Stimulated activated CD4-positive, alpha-beta T cell treated with anti-CD3 and anti-CD28 coated beads, TNF-alpha, amount 100 ng/mL, for 4 hours (primary cell): ENCODE measurements around the gene KRT15.
A peak's percentile ranks its signal among the peaks of the same experiment; 100 is the strongest.

Source experiments
- DNase-seq, 3 experiments: peaks; one replicate each; pipeline ENCODE4 v3.0.0-alpha.2; 2020; ENCODE audit warnings: low read depth in 3 of 3

KRT15 gene

DNA sequence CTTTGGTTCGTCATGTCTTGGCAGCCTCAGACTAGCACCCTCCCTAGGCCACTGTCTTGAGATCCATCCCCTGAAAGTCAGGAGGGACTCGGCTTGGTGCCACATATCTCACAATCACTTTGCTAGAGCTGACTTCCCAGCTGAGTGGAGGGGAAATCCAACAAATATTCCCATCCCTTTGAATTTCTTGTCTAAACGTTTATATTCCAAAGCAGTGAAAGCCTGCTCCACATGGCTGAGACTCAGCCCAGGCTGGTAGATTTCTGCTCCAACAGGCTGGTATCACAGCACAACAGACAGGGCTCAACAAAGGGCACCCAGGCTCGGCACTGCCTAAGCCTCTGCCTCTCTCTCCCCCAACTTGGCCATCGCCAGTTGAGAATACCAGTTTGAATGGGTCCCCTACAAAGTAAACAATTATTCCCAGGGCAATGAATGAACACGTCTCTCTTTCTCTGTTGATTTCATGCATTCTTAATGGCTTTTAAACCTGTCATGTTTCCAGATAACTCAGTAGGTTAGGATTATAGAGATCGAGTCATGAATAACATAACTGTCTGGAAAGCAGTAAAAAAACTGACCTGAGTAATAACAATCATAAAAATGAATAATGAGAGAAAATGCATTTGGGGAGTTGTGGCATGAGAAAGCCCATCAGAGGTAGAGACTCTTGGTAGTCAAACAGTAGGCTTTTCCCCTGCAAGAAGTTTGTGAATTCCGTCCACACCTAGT is 14.3 kb downstream of the KRT15 start:
- DNase-seq: no peak

GRCh38 chr17:41503202-41503601 is 15.5 kb downstream of the KRT15 start:
- DNase-seq: no peak

DNA sequence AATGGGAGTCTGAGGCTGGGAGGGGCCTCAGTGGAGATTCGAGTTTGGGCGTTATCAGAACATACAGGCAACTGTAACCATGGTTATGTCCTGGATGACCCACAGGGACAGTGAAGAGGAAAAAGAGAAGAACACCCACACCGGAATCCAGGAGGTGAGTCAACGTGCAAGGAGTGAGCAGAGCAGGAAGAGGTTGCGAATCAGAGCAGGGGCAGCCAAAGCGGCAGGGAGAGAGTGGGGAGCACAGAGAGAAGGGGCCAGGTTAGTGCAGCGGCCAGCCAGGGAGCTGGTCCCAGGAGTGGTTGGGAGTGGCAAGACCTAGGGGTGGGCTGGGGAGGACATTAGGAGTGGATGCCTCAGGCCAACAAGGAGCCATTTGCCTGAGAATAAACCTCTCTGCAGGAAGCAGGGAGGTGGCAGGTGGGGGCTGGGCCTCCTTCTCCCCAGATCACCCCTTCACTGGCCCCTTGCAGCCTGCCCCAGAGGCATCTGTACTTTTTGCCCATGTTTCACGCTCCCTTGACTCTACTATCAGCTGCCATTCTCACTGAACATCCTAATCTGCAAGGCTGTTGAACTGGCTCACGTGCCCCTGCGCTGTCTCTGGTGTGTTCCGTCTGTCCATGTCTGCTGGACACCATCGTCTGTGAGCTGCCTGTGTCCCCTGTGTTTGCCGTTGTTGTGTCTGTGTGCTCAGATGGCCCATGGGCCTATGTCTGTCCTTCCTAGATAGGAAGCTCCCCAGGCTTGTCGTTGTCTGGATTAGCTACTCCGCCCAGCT is 18.4 kb downstream of the KRT15 start:
- DNase-seq: no peak

- no peak for DNase-seq
These were observed 19.0 kb downstream of the KRT15 start for GRCh38 chr17:41499714-41500113.

GRCh38 chr17:41498276-41498675 is 20.4 kb downstream of the KRT15 start:
- no peak for DNase-seq

GRCh38 chr17:41496803-41497484 is 21.7 kb downstream of the KRT15 start:
- peak; percentile 5 to 13 (median 12) for DNase-seq

DNA sequence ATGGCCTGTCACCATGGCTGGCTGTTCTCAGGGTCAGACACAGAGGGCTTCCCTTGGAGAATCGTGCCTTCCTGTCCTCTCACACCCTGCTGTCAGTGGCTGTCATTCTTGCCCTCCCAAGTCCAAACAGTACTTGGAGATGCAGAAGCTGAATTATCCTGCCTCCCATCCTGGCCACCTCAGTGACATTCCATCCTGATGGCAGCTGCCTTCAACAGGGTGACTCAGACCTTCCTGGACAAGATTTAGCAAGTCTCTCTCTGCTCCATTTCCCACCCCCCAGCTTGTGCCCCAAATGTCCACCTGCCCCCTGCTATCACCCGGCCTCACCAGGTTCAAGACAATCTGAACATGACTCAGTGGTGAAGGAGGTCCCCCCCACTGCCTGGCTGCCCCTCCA is 24.2 kb downstream of the KRT15 start:
- no peak for DNase-seq

DNA sequence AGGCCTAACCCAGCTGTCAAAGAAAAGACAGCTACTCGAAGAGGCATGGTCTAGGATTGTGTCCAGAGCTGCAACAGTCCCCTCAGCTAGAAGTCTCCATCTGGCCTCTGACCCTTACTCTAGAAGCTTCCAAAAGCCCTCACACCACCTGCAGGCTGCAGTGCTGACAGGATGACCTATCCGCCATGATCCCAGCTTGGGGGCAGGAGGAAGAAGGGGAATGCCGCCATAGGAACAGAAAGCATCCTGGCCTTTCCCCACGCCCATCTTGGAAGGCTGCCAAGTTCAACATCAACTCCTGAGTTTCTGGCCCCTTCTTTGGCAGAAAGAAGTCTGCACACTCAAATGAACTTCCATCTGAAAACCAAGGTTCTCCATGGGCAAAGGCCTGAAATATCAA is 25.9 kb downstream of the KRT15 start:
- no peak for DNase-seq

DNA sequence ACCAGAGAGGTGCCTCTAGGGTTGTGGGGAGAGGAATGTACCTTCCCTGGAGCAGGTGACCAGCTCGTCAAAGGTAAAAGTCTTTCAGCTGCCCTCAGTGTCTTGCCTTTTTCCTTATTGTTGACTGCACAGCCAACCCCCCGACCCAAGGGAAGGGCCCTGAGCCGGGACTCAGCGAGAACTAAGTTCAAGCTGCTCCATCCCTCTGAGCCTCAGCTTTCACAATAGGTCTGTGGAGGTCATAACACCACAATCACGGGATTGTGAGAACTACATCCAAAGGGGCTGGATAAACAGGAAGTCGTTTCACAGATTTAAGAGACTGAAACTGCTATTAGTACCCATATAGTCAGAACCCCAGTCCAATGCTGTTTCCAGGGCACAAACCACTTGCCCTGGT is 26.3 kb downstream of the KRT15 start:
- DNase-seq: no peak

- no peak for DNase-seq
These were observed 27.2 kb downstream of the KRT15 start for GRCh38 chr17:41491476-41491875.

DNA sequence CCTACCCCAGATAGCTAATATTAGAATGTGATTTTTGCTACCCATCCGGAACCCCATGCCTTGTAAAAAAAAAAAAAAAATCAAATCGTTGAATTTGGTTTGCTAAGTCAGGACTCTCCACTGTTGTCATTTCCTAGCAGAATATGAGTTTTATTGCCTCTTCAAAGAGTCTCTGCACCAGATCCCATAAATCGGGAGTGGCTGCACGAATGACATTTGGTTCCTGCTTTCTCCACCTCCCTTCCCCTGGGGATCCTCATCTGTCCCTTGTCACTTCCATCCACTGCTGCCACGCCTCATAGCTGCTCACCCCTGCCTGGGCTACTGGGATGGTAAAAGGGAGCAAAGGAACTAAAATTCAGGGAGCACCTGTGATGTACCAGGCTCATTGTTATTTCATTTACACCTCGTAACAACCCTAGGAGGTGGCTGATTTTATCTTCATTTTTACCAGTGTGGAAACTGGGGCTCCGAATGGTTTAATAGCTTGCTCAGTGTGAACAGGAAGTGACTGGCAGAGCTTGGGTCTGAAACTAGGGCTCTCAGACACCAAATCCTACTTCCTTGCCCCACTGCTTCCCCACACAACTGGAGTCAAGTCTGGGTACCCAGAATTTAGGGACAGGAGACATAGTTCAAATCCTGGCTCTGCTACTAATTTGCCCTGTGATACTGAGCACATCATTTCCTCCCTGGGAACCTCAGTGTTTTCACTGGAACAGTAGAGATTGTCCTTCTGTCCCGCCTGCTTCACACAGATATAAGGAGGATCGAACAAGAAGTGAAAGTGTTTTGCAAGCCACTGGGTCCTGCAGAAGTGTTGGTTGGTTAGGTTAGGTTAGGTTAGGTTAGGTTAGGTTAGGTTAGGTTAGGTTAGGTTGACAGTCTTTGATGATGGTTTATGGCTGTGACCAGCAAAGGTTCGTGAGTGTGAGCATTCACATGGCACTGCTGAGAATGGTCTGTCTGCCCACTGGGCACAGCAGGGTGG is 28.4 kb downstream of the KRT15 start:
- DNase-seq: no peak

DNA sequence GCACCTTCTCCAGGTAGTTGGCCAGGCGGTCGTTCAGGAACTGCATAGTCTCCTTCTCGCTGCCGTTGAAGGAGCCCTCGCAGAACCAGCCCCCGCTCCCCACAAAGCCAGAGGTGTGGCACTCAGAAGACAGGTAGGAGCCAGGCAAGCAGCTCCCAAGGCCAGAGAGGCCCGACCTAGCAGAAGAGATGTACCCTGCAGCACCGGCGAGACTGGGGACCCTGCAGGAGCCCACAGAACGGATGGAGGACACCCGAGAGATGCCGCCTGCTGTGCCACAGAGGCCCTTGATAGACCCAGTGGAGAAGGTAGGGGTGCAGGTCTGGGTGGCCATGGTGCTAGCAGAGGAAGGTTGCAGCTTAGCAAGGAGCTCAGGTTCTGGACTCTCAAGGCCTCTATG is 29.2 kb downstream of the KRT15 start, which contains the start of gene KRT36:
Gene KRT36, minus strand, starts transcription at position 380 of the 400 bp plus-strand sequence. Its CDS starts 46 bp downstream, at position 334.
- DNase-seq: no peak

DNA sequence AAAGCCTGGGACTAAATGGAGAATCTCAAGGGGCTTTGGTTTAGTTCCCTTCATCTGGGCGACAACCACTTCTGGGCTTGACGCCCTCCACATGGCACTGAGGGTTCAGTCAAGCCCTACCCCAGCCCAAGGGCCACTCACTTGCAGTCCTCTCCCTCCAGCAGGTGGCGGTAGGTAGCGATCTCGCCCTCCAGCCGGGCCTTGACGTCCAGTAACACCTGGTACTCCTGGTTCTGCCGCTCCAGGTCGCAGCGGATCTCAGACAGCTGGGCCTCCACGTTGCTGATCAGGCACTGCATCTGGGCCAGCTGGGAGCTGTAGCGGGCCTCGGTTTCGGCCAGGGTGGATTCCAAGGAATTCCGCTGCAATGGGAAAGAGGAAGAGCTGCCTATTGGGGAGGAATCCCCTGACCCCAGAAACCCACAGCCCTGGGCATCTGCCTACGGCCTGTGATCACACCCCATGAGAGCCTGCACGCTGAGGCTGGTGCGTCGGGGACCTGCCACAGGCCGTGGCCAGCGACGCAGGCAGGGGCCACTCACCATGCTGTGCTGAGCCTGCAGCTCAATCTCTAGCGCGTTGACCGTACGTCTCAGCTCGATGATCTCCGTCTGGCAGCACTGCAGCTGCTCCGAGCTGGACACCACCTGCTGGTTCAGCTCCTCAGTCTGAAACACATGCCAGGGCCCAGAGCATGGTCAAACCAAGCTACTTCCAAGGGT is 31.7 kb downstream of the KRT15 start:
- peak in 1 of 3 experiments; percentile 10 for DNase-seq

- no peak for DNase-seq
These were observed 32.4 kb downstream of the KRT15 start for GRCh38 chr17:41486316-41486715.

GRCh38 chr17:41484920-41485904 is 33.5 kb downstream of the KRT15 start:
- DNase-seq: no peak

DNA sequence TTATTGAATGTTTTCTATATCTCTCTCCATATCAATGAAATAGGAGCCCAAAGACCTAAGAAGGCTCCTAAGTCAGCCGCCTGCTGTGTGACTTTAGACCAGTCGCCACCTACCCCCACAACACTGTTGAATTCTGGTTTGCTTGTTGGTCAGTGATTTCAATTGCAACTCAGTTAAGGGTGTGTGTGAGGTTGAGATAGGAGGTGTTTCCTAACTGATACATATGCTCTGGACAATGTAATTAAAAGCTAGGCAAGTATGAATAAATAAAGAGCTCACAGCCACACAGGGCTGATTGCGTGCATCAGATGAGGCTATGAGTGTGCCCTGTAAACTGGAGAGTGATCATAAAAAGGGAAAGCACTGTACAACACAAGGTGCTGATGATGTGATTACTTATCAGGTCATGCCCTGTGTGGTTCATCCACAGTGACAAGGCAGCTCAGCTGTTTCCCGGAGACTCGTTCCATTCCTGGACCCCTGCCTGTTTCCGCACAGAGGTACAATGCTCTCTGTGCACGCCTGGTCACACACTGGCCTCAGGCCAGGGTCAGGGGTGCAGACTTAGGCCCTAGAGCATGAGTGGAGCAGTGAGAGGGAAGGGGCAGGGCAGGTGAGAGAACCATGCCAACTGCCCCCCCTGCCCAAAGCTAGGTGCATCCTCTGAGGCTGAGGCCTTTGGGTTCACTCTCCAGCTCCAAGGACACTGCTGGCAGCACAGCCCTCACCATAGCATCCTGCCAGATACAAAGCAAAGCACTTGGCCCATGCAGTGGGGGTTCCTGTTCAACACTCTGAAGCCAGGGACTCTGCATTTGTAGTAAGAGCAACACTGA is 34.5 kb downstream of the KRT15 start:
- no peak for DNase-seq

DNA sequence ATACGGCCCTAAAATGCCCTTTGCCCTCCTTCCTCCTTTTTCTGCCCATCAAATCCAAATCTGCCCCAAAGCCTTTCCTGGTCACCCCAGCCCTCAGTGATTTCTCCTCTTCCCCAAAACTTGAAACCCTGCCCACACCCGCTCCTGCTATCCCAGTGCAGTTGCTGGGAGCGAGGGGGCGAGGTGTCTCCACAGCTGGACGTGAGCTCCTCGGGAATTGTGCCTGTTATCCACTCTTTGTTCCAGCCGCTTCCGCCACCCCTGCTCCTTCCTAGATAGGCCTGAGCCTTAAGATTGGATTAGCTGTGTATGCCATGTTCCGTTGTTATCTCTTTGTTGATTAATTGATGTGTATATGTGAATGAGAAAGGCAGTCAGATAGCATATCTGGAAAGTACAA is 35.2 kb downstream of the KRT15 start:
- DNase-seq: no peak

DNA sequence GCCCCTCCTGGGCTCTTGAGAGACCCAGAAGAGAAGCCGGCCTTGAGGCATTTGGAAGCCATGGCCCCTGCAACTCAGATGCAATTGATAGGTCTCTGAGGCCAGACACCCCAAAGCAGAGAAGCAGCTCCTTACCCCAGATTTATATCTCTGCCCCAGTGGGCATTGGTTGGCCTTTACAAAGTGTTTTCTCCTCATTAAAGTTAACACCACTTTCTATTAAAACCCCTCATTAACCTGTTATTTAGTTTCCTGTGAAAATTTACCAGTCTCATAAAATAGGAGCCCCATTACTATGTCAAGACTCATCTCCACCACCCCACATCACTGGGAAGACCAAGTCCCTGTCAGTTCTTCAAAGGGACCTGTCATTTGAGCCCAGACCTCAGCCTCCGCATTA is 37.7 kb downstream of the KRT15 start, which contains the start of gene KRT35:
Gene KRT35, minus strand, starts transcription at position 116 of the 400 bp plus-strand sequence. Its CDS starts 54 bp downstream, at position 62.
- no peak for DNase-seq
